ENCODE measurements around the gene DMRT3. TPM values are rescaled to one million over a fixed set of nuclear protein-coding genes. Genes with fewer than 3 reads are reported as not detected.
A peak's percentile ranks its signal among the peaks of the same experiment; 100 is the strongest.

DMRT3 gene
- total RNA-seq, 3 donors from 2014 or later (not counting 1 experiment from before 2014, with no cell fraction given), result not detected

GRCh38 chr9:994005-994404 is 17.6 kb downstream of the DMRT3 start:
- no peaks in the 10 kb centered on the region for H3K36me3 Mint-ChIP-seq
- no peak overlapping the region for H3K4me3 Mint-ChIP-seq
- peak in 1 of 3 donors; percentile 14 for ATAC-seq
- no peaks in the 10 kb centered on the region for H3K9me3 Mint-ChIP-seq
- Histone ChIP-seq H3K36me3 (ENCODE audit: control insufficient read depth, insufficient read depth, low read length) (no peaks in the 10 kb centered on the region), H3K27ac (ENCODE audit: low read length) (no peak overlapping the region), H3K4me3 (ENCODE audit: low read length) (no peak overlapping the region), H3K27me3 (ENCODE audit: control insufficient read depth, insufficient read depth, low read length) (no peaks in the 10 kb centered on the region), H3K9me3 (ENCODE audit: control insufficient read depth, insufficient read depth, low read length) (peaks cover 5% of the 10 kb centered on the region), H3K4me1 (ENCODE audit: control insufficient read depth, insufficient read depth, low read length) (peaks cover 3% of the 10 kb centered on the region)
- TF ChIP-seq, protein P1, sequence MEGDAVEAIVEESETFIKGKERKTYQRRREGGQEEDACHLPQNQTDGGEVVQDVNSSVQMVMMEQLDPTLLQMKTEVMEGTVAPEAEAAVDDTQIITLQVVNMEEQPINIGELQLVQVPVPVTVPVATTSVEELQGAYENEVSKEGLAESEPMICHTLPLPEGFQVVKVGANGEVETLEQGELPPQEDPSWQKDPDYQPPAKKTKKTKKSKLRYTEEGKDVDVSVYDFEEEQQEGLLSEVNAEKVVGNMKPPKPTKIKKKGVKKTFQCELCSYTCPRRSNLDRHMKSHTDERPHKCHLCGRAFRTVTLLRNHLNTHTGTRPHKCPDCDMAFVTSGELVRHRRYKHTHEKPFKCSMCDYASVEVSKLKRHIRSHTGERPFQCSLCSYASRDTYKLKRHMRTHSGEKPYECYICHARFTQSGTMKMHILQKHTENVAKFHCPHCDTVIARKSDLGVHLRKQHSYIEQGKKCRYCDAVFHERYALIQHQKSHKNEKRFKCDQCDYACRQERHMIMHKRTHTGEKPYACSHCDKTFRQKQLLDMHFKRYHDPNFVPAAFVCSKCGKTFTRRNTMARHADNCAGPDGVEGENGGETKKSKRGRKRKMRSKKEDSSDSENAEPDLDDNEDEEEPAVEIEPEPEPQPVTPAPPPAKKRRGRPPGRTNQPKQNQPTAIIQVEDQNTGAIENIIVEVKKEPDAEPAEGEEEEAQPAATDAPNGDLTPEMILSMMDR (IDR thresholded peaks at IDR 0.05), result no peak
- H3K27me3 Mint-ChIP-seq (ENCODE audit: low read depth in 2 of 2), result peaks cover 15 to 31% of the 10 kb centered on the region in 2 donors
- no peaks in the 10 kb centered on the region for H3K4me1 Mint-ChIP-seq
- 38% methylated on average over 4 of the region's 4 CpGs for WGBS (ENCODE audit: insufficient coverage)
- no peak overlapping the region for H3K27ac Mint-ChIP-seq
- intact Hi-C loops (cut with micrococcal nuclease), result no loop called here
- no peak for DNase-seq

DNA sequence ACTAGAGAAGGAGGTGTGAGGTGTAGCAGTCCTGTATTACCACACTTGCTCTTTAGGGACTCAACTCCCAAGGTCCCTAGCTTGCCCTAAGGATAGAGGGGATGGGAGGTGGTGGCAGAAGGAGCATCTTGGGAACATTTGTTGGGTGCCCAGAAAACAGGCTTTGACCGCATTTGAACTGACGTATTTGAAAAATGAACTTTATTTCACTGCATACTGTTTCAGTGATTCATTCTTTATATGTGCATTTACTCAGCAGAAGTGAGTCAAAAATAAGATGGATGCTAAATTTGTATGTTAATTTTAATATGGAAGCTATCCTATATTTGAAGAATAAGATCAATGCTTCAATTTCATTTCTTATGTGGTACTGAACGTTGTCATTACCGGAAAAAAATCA is 18.7 kb downstream of the DMRT3 start:
- WGBS (ENCODE audit: insufficient coverage), result 87% methylated on average over 4 of the region's 4 CpGs
- Mint-ChIP-seq H3K36me3 (no peaks in the 10 kb centered on the region), H3K4me3 (no peak overlapping the region), H3K4me1 (peaks cover 0 to 7% of the 10 kb centered on the region in 2 donors), H3K27ac (no peak overlapping the region), H3K9me3 (no peaks in the 10 kb centered on the region), H3K27me3 (ENCODE audit: low read depth in 2 of 2) (peaks cover 10 to 24% of the 10 kb centered on the region in 2 donors)
- intact Hi-C loops (cut with micrococcal nuclease), result no loop called here
- Histone ChIP-seq H3K9me3 (ENCODE audit: control insufficient read depth, insufficient read depth, low read length) (peaks cover 5% of the 10 kb centered on the region), H3K4me1 (ENCODE audit: control insufficient read depth, insufficient read depth, low read length) (peaks cover 3% of the 10 kb centered on the region), H3K27me3 (ENCODE audit: control insufficient read depth, insufficient read depth, low read length) (no peaks in the 10 kb centered on the region), H3K27ac (ENCODE audit: low read length) (no peak overlapping the region), H3K4me3 (ENCODE audit: low read length) (no peak overlapping the region), H3K36me3 (ENCODE audit: control insufficient read depth, insufficient read depth, low read length) (no peaks in the 10 kb centered on the region)
- ATAC-seq (no peak), DNase-seq (no peak)
- TF ChIP-seq, protein P1 (IDR thresholded peaks at IDR 0.05), result no peak

DNA sequence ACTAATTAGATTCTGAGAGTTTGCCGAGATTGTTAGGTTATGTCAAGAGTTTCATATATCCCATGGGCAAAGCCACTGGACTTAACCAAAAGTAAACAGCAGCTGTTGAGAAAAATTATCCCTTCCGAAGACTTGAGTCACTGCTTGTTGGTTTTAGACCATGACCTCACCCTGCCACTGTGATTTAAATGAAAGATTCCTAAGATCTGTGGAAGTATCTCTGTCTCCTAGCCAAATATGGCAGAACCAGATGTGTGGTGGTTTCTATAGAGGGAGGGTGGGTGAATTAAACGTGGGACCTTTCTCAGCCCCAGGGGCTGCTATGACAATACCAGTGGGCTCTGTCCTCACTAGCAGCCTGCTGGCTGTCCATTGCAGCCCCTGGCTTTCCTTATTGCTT is 19.3 kb downstream of the DMRT3 start:
- Histone ChIP-seq H3K36me3 (ENCODE audit: control insufficient read depth, insufficient read depth, low read length) (no peaks in the 10 kb centered on the region), H3K27ac (ENCODE audit: low read length) (no peak overlapping the region), H3K27me3 (ENCODE audit: control insufficient read depth, insufficient read depth, low read length) (no peaks in the 10 kb centered on the region), H3K9me3 (ENCODE audit: control insufficient read depth, insufficient read depth, low read length) (peaks cover 5% of the 10 kb centered on the region), H3K4me3 (ENCODE audit: low read length) (no peak overlapping the region), H3K4me1 (ENCODE audit: control insufficient read depth, insufficient read depth, low read length) (peaks cover 3% of the 10 kb centered on the region)
- Mint-ChIP-seq H3K4me3 (no peak overlapping the region), H3K36me3 (no peaks in the 10 kb centered on the region), H3K27me3 (ENCODE audit: low read depth in 2 of 2) (peaks cover 9 to 25% of the 10 kb centered on the region in 2 donors), H3K9me3 (no peaks in the 10 kb centered on the region), H3K27ac (no peak overlapping the region), H3K4me1 (peaks cover 0 to 8% of the 10 kb centered on the region in 2 donors)
- WGBS (ENCODE audit: insufficient coverage), result 72% methylated on average over 3 of the region's 3 CpGs
- no peak for ATAC-seq
- intact Hi-C loops (cut with micrococcal nuclease), result no loop called here
- no peak for DNase-seq
- TF ChIP-seq, protein P1 (IDR thresholded peaks at IDR 0.05), result no peak
